GM21423 (cell line): ENCODE results near the gene SCYL2.
"Not testable (repeated sequence)": the region's sequence is repeated elsewhere in the genome, so short reads cannot be mapped to it uniquely, and the experiment has no call there.

Experiments
- ATAC-seq: cut with Tn5 transposase; IDR thresholded peaks from one replicate; pipeline ENCODE4 v1.9.1; 2021; ENCODE audit warnings: mild to moderate bottlenecking, moderate library complexity; ENCODE audit not compliant: unreplicated experiment

SCYL2 gene

GRCh38 chr12:100311317-100311716 is 44.3 kb downstream of the SCYL2 start:
- ATAC-seq = no peak

DNA sequence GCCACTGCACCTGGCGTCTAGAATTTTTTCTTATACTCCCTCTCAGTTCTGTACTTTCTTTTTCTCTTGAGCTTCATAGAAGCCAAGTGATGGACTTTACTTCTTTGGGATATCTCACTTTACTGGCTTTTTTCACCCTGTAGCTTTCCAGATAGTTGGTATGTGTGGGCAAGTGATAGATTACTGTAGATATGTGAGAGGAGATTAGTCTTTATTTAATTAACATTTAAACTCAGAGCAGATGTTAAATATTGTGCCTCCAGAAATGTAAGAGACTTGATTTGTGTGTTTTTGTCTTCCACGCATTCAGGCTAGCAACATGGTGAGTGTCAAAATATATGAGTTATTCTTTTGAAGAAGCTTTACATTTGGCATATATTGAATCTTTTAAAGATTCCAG is 50.4 kb downstream of the SCYL2 start:
- ATAC-seq = no peak

DNA sequence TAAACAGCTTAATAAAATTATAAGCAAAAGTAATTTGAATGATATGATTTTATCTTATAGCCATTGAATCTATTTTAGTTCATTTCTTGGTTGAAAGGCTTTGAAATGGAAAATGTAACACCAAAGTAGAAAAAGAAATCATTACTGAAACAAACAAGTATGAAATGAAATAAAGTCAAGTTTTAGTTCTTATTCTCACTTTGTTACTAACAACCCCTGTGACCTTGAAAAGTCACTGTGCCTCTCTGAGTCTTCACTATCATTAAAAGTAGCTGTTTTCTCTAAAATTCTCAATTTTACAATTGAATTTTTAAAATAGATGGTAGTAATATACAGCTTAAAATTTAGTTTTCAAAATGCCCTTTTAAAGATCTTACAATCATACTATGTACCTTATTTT is 57.5 kb downstream of the SCYL2 start:
- no peak for ATAC-seq

- no peak for ATAC-seq
Measured at GRCh38 chr12:100326208-100326607, 59.2 kb downstream of the SCYL2 start.

- ATAC-seq = peak; percentile 88
Measured at GRCh38 chr12:100329800-100330199, 62.8 kb downstream of the SCYL2 start.

- ATAC-seq = no peak
Measured at GRCh38 chr12:100331871-100332270, 64.9 kb downstream of the SCYL2 start.

GRCh38 chr12:100332852-100333251 is 65.9 kb downstream of the SCYL2 start:
- ATAC-seq = no peak

DNA sequence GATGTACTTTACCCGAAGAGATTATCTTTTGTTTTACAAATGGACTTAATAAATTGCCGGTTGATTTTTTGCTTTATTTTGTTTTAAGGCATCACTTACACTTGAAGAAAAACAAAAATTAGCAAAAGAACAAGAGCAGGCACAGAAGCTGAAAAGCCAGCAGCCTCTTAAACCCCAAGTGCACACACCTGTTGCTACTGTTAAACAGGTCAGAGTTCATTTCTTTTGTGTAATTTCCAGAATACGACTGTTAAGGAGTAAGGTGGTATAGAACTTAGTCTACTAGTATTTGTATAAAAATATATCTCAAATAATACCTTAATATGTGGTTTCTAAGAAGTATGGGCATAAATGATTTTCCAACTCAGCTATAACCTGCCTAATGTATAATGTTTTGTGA is 70.3 kb downstream of the SCYL2 start:
- no peak for ATAC-seq

DNA sequence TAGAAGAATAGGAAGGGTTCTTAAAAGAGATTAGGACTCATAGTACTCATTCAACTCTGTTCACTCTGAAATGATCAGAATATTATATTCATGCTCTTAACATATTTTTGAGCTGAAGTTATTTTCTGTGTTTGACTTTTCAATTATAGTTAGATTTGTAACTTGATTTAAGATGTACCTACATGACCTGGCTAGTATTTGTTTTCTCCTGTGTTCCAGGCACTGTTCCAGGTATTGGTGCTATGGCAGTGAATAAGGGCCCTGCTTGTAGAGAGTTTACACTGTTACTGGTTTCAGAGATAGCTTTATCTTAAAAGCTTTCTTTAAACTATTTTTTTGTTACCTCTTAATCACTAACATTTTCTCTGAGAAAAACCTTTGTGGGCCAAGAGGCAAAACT is 70.8 kb downstream of the SCYL2 start:
- no peak for ATAC-seq

GRCh38 chr12:100339071-100339470 is 72.1 kb downstream of the SCYL2 start:
- no peak for ATAC-seq

DNA sequence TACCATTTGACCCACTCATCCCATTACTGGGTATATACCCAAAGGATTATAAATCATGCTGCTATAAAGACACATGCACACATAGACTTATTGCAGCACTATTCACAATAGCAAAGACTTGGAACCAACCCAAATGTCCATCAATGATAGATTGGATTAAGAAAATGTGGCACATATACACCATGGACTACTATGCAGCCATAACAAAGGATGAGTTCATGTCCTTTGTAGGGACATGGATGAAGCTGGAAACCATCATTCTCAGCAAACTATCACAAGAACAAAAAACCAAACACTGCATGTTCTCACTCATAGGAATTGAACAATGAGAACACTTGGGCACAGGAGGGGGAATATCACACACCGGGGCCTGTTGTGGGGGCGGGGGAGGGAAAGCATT is 75.9 kb downstream of the SCYL2 start:
- ATAC-seq = not testable (repeated sequence)

DNA sequence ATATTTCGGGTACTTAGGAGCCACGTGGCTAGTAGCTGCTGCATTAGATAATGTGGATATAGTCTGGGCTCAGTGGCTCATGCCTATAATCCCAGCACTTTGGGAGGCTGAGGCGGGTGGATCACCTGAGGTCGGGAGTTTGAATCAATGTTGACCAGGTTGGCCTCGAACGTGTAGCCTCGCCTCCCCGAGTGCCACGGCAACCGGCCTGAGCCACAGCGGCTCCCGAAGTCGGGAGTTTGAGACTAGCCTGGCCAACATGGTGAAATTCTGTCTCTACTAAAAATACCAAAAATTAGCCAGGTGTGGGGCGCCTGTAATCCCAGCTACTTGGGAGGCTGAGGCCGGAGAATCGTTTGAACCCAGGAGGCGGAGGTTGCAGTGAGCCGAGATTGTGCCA is 77.4 kb downstream of the SCYL2 start:
- not testable (repeated sequence) for ATAC-seq

DNA sequence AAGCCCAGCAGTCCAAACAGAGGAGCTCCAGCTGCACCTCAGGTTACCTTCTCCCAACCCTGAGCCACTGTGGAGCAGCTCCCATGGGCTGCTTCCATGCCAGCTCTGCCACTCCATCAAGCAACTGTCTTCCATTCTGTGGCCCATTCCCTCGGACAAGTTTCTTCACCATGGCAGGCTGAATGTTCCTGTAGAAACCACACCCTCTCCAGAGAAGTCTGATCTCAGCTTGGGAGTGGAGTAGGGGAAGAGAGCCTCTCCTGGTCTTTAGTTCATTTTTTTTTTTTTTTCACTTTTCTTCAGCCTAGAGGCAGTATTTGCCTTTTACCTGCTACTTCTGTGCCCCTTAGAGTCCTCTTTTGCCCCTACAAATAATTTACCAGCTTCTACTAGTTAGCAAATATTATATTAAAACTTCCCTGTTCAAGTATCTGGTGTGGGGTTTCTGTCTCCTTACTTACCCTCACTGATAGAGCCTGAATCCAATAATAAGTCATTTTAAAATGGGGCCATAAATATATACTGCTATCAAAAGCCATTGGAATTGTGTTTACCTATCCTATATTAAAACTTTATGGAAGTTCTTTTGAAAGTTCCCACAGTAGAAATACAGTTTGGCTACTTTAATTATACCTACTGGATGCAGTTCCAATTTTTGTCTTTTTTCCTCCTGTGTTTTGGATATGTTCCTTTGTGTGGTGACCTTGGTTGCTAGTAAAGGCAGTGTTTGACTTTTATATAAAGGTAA is 78.2 kb downstream of the SCYL2 start:
- ATAC-seq = no peak

DNA sequence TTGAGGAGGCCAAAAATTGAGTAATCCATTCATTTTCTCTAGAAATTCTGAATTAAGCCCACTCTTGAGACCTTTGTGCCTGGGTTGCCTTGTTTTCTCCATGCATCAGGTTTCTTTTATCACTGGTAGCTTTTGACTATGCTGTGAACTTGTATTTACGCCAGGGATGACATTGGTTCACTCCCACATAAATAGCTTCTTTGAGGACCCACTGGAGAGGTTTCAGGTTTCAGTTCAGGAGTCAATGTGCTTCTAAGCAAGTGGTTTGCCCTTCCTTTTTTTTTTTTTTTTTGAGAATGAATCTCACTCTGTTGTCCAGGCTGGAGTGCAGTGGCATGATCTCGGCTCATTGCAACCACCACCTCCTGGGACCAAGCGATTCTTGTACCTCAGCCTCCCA is 79.7 kb downstream of the SCYL2 start:
- no peak for ATAC-seq

GRCh38 chr12:100348657-100349454 is 81.9 kb downstream of the SCYL2 start:
- no peak for ATAC-seq

DNA sequence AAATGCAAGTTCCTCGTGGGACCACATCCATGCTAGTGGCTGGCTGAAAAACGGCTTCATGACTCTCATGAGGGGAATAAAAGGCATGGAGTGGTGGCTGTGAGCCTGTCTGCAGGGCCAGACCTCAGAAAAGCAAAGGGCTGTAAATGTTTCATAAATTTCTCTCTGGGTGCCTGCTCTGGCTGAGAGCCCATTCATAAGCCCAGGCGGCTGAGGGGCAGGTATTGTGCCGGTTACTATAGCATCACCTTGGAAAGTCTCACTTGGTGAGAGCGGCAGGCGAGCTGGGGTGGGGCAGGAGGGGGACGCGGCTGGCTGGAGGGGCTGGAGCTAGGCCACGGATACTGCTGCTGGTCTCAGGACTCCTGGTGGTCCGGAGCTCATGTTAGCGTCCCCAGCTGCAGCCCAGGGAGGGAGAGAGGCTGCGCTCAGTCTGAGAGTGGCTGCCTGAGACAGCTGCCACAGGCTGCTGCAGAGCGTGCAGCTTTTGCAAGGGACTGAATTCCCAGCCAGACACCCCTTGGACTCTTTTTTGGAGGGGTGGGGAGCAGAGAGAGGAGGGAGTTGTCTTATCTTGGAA is 89.8 kb downstream of the SCYL2 start, which contains the start of gene SLC17A8:
Gene SLC17A8 (plus strand): TSS at position 431 of the 580 bp plus-strand sequence. CDS start 318 bp downstream, outside the sequence.
- no peak for ATAC-seq

DNA sequence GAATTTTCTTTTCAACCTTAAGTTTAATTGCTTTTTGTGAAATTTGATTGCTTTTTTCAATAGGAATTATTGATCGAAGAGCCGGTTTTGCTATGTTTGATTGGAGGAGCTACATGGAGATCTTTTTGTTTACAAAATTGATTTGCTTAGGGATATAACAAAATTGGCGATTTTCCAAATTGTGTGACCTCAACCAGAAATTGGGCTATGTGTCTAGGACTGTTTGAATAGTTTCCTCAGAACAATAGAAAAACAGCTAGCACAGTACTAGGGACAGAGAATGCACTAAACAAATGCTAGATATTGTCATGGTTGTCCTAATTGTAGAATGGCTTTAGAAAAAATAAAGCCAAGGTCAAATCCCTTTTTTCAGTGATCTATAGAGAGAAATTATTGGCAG is 92.3 kb downstream of the SCYL2 start:
- no peak for ATAC-seq

- no peak for ATAC-seq
Measured at GRCh38 chr12:100359822-100360221, 92.8 kb downstream of the SCYL2 start.

- ATAC-seq = no peak
Measured at GRCh38 chr12:100360450-100360849, 93.5 kb downstream of the SCYL2 start.

- ATAC-seq = no peak
Measured at GRCh38 chr12:100364324-100364723, 97.3 kb downstream of the SCYL2 start.

DNA sequence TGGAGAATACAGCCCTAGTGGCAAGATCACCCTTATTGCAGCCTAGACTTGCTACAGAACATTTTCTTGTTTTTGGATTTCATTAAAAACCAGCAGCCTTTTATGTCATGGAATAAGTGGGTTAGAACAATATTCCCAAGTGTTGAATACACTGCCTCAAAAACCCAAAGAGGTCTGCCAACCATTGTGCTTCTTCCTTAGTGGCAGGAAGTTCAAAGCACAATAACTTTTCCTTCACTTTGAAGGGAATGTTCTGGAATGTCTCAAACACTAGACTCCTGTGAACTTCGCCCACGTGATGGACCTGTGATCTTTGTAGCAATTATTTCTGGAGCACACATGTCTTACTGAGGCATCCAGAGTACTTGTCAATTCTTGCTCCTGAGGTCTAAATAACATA is 98.4 kb downstream of the SCYL2 start:
- no peak for ATAC-seq

DNA sequence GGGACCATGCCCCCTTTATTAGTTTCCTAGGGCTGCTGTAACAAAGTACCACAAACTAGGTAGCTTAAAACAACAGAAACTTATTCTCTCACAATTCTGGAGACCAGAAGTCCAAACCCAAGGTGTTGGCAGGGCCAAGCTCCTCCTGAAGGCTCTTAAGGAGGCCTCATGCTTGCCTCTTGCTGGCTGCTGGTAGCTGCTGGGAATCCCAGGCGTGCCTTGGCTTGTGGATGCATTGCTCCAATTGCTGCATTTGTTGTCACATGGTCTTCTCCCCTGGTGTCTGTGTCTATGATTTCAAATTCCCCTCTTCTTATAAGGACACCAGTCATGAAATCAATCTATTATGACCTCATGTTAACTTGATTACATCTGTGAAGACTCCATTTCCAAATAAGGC is 101.1 kb downstream of the SCYL2 start:
- no peak for ATAC-seq
